Measurements from ENCODE around the gene ATXN7L2. TPM values are rescaled to one million over a fixed set of nuclear protein-coding genes. Genes with fewer than 3 reads are reported as not detected.

The ATXN7L2 gene
- total and polyA plus RNA-seq, 10 of the 15 experiments (the other 5 are each of a cell fraction or from before 2014, with no cell fraction given), result 0.27 to 7.4 (median 4.9) TPM

DNA sequence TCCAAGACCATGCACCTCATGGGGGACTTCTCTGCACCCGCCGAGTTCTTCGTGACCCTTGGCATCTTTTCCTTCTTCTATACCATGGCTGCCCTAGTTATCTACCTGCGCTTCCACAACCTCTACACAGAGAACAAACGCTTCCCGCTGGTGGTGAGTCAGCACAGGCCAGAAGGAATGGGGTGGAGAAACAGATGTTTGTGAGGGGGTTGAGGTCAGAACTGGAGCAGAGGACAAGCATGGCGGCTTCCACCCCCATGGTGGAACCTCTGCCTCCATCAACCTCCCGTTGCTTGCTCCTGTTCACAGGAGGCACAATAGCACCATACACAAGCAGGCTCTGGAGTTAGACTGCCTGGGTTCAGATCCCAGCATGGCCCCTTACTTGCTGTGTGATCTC is 6.9 kb upstream of the ATXN7L2 start (continued):
- TF ChIP-seq, protein P1, sequence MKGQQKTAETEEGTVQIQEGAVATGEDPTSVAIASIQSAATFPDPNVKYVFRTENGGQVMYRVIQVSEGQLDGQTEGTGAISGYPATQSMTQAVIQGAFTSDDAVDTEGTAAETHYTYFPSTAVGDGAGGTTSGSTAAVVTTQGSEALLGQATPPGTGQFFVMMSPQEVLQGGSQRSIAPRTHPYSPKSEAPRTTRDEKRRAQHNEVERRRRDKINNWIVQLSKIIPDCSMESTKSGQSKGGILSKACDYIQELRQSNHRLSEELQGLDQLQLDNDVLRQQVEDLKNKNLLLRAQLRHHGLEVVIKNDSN (IDR thresholded peaks at IDR 0.05; ENCODE audit: borderline replicate concordance, extremely low read length, insufficient read depth, low read depth, low read length), result no peak

DNA sequence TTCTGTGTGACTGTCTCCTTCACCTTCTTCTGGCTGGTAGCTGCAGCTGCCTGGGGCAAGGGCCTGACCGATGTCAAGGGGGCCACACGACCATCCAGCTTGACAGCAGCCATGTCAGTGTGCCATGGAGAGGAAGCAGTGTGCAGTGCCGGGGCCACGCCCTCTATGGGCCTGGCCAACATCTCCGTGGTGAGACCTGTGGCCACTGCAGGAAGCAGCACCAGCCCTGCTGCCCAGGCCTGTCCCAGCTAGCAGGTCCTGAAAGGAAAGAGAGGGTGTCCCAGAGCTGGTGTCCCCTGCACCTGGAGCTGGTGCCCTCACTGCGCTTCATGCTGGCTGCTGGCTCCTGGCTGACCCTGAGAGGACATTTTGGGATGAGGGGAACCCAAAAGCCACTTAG is 5.9 kb upstream of the ATXN7L2 start:
- ChIA-PET CTCF (interaction anchor here (1.5 to 2.1 kb wide), 2 partner anchors 13 to 55 kb away, joined by 6 to 17 read pairs; no protein-coding TSS in a partner anchor), POLR2A (no interaction called here), RAD21 (ENCODE audit: unreplicated experiment) (no interaction called here), SMC1A (ENCODE audit: uncharacterized antibody, unreplicated experiment) (interaction anchor here (0.8 kb wide), 1 partner anchor 54 kb away, joined by 3 read pairs; no protein-coding TSS in a partner anchor)
- H3K4me2 ChIP-seq (ENCODE audit: control insufficient read depth, insufficient read depth), result no peak overlapping the region
- H3K27ac ChIP-seq (ENCODE audit: control insufficient read depth, insufficient read depth), result no peak overlapping the region
- intact Hi-C loops (cut with micrococcal nuclease; ENCODE audit: unreplicated experiment), result no loop called here
- no peaks in the 10 kb centered on the region for H3K36me3 ChIP-seq (ENCODE audit: control insufficient read depth in 2 of 2, insufficient read depth in 2 of 2, low read length in 1 of 2)
- no peak overlapping the region for H3K4me3 ChIP-seq
- no peak for TF ChIP-seq NFXL1 (IDR thresholded peaks at IDR 0.05; ENCODE audit: borderline replicate concordance)
- no peak for TF ChIP-seq MEF2B (IDR thresholded peaks at IDR 0.05; ENCODE audit: partially characterized antibody, poor library complexity, severe bottlenecking)
- no peak for TF ChIP-seq MTA3 (IDR thresholded peaks at IDR 0.05; ENCODE audit: borderline replicate concordance, low read length)
- no peak for TF ChIP-seq ZNF217 (IDR thresholded peaks at IDR 0.05)
- TF ChIP-seq, protein P2, sequence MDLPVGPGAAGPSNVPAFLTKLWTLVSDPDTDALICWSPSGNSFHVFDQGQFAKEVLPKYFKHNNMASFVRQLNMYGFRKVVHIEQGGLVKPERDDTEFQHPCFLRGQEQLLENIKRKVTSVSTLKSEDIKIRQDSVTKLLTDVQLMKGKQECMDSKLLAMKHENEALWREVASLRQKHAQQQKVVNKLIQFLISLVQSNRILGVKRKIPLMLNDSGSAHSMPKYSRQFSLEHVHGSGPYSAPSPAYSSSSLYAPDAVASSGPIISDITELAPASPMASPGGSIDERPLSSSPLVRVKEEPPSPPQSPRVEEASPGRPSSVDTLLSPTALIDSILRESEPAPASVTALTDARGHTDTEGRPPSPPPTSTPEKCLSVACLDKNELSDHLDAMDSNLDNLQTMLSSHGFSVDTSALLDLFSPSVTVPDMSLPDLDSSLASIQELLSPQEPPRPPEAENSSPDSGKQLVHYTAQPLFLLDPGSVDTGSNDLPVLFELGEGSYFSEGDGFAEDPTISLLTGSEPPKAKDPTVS (IDR thresholded peaks at IDR 0.05; ENCODE audit: low read depth, low read length), result no peak
- TF ChIP-seq CBFB (IDR thresholded peaks at IDR 0.05; ENCODE audit: low read depth), result no peak
- TF ChIP-seq CHD4 (IDR thresholded peaks at IDR 0.05), result no peak
- no peak for TF ChIP-seq PAX5 (IDR thresholded peaks at IDR 0.05; ENCODE audit: borderline replicate concordance, low read depth, low read length)
- no peak for TF ChIP-seq RB1 (IDR thresholded peaks at IDR 0.05; ENCODE audit: borderline replicate concordance)
- no peak for TF ChIP-seq MYB (IDR thresholded peaks at IDR 0.05; ENCODE audit: borderline replicate concordance, low read depth, low read length)
- TF ChIP-seq, protein P3, sequence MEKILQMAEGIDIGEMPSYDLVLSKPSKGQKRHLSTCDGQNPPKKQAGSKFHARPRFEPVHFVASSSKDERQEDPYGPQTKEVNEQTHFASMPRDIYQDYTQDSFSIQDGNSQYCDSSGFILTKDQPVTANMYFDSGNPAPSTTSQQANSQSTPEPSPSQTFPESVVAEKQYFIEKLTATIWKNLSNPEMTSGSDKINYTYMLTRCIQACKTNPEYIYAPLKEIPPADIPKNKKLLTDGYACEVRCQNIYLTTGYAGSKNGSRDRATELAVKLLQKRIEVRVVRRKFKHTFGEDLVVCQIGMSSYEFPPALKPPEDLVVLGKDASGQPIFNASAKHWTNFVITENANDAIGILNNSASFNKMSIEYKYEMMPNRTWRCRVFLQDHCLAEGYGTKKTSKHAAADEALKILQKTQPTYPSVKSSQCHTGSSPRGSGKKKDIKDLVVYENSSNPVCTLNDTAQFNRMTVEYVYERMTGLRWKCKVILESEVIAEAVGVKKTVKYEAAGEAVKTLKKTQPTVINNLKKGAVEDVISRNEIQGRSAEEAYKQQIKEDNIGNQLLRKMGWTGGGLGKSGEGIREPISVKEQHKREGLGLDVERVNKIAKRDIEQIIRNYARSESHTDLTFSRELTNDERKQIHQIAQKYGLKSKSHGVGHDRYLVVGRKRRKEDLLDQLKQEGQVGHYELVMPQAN (conservative IDR thresholded peaks at IDR 0.05), result no peak
- no peak for TF ChIP-seq NR2C1 (IDR thresholded peaks at IDR 0.05)
- TF ChIP-seq PAX8 (IDR thresholded peaks at IDR 0.05), result no peak
- no peak for TF ChIP-seq ZZZ3 (IDR thresholded peaks at IDR 0.05; ENCODE audit: control insufficient read depth, insufficient read length, low read depth)
- TF ChIP-seq CBX3 (IDR thresholded peaks at IDR 0.05; ENCODE audit: borderline replicate concordance, low read depth), result no peak
- TF ChIP-seq, protein P4, sequence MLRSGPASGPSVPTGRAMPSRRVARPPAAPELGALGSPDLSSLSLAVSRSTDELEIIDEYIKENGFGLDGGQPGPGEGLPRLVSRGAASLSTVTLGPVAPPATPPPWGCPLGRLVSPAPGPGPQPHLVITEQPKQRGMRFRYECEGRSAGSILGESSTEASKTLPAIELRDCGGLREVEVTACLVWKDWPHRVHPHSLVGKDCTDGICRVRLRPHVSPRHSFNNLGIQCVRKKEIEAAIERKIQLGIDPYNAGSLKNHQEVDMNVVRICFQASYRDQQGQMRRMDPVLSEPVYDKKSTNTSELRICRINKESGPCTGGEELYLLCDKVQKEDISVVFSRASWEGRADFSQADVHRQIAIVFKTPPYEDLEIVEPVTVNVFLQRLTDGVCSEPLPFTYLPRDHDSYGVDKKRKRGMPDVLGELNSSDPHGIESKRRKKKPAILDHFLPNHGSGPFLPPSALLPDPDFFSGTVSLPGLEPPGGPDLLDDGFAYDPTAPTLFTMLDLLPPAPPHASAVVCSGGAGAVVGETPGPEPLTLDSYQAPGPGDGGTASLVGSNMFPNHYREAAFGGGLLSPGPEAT (IDR thresholded peaks at IDR 0.05; ENCODE audit: low read depth), result no peak
- no peak for TF ChIP-seq IRF4 (IDR thresholded peaks at IDR 0.05; ENCODE audit: low read depth, low read length)
- DNase-seq (ENCODE audit: low read depth, low spot score), result no peak
- FAIRE-seq, result no peak
- no TSS peak for BruUV-seq (replicated peaks)
- peak; percentile 64 for ATAC-seq
- no peaks in the 10 kb centered on the region for H3K9me3 ChIP-seq (replicated peaks; ENCODE audit: control insufficient read depth, insufficient read depth, low read length)
- no peak overlapping the region for H3K9ac ChIP-seq (ENCODE audit: control insufficient read depth, insufficient read depth, low read length)
- no peaks in the 10 kb centered on the region for H3K79me2 ChIP-seq (ENCODE audit: control insufficient read depth, insufficient read depth, low read length)
- 13% methylated on average over 6 of the region's 6 CpGs for WGBS (ENCODE audit: insufficient coverage, insufficient replicate concordance, low lambda C conversion rate, missing lambda C conversion rate)
- H4K20me1 ChIP-seq (ENCODE audit: control insufficient read depth, insufficient read depth), result no peaks in the 10 kb centered on the region
- peaks cover 0 to 6% of the 10 kb centered on the region in 2 experiments for H3K27me3 ChIP-seq (replicated peaks in 1 of 2; ENCODE audit: control insufficient read depth in 2 of 2, insufficient read depth in 2 of 2, low read length in 1 of 2)
- in situ Hi-C loops (cut with MboI), result no loop called here
- H2AFZ ChIP-seq (ENCODE audit: control insufficient read depth, low read depth, low read length), result no peak overlapping the region
- H3K4me1 ChIP-seq (ENCODE audit: control insufficient read depth, insufficient read depth, low read length), result no peaks in the 10 kb centered on the region; the same call in 1 of the 2 replicates

All from GM12878 (cell line).